Measurements from ENCODE around the gene SORT1. TPM values are rescaled to one million over a fixed set of nuclear protein-coding genes. Genes with fewer than 3 reads are reported as not detected.

The SORT1 gene
- total RNA-seq, 4 donors from 2014 or later, result 92.6 to 136 (median 134) TPM

GRCh38 chr1:109404838-109405237 is 7.1 kb upstream of the SORT1 start:
- Histone ChIP-seq H3K4me3 (no peak overlapping the region), H3K27me3 (no peaks in the 10 kb centered on the region), H3K4me1 (peaks cover 0 to 6% (median 0%) of the 10 kb centered on the region in 4 donors), H3K9me3 (no peaks in the 10 kb centered on the region), H3K27ac (replicated peaks in 1 of 4) (no peak overlapping the region), H3K36me3 (peaks cover 22 to 90% (median 70%) of the 10 kb centered on the region in 4 donors)
- DNase-seq (ENCODE audit: extremely low spot score), result no peak
- intact Hi-C loops (cut with DNase I), result loop anchor here (5.0 to 10.0 kb wide), 3 partner anchors 53 to 300 kb away; no protein-coding TSS in a partner anchor
- 82% methylated on average over 4 of the region's 4 CpGs for WGBS
- TF ChIP-seq POLR2A (IDR thresholded peaks at IDR 0.05; ENCODE audit: low read depth) (no peak), CTCF (IDR thresholded peaks at IDR 0.05) (no peak), POLR2AphosphoS5 (IDR thresholded peaks at IDR 0.05) (no peak), EP300 (IDR thresholded peaks at IDR 0.05) (no peak)

DNA sequence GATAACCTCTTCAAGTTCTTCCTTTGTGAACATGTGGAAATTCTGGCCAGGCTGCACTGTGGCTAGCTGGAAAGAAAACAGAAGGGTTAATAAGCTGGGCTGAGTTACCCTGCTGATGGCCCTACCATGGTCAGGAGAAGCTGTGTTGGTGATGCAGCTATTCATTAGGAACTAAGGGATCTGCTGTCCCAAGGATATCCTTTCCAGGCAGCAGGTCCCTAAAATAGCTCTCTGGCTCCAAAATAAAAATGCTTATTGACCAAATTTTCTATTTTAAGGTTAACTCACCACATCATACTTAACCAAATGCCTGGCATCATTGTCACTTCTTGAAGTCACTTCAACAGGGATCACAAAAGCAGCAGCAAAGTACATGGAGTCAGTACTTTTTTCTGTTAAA is 4.3 kb upstream of the SORT1 start:
- Histone ChIP-seq H3K36me3 (peaks cover 5 to 62% (median 42%) of the 10 kb centered on the region in 4 donors), H3K9me3 (no peaks in the 10 kb centered on the region), H3K27me3 (no peaks in the 10 kb centered on the region), H3K27ac (replicated peaks in 1 of 4) (no peak overlapping the region), H3K4me1 (peaks cover 13 to 15% (median 14%) of the 10 kb centered on the region in 4 donors), H3K4me3 (no peak overlapping the region)
- no peak for TF ChIP-seq POLR2A (IDR thresholded peaks at IDR 0.05; ENCODE audit: low read depth)
- no peak for DNase-seq (ENCODE audit: extremely low spot score)
- intact Hi-C loops (cut with DNase I), result loop anchor here (5.0 to 10.0 kb wide), 3 partner anchors 50 to 297 kb away; no protein-coding TSS in a partner anchor

- TF ChIP-seq EP300 (IDR thresholded peaks at IDR 0.05) (no peak), CTCF (IDR thresholded peaks at IDR 0.05) (no peak), POLR2AphosphoS5 (IDR thresholded peaks at IDR 0.05) (no peak), POLR2A (IDR thresholded peaks at IDR 0.05; ENCODE audit: low read depth) (no peak)
- Histone ChIP-seq H3K27me3 (no peaks in the 10 kb centered on the region), H3K36me3 (peaks cover 5 to 44% (median 30%) of the 10 kb centered on the region in 4 donors), H3K4me3 (no peak overlapping the region), H3K4me1 (peaks cover 28 to 33% (median 30%) of the 10 kb centered on the region in 4 donors), H3K9me3 (no peaks in the 10 kb centered on the region), H3K27ac (replicated peaks in 1 of 4) (no peak overlapping the region)
- no peak for DNase-seq (ENCODE audit: extremely low spot score)
- intact Hi-C loops (cut with DNase I), result loop anchor here (5.0 to 10.0 kb wide), 3 partner anchors 48 to 295 kb away; no protein-coding TSS in a partner anchor
- WGBS, result 93% methylated on average over 3 of the region's 3 CpGs
Observed at GRCh38 chr1:109400035-109400655, 2.4 kb upstream of the SORT1 start.

- Histone ChIP-seq H3K4me3 (no peak overlapping the region), H3K27ac (replicated peaks in 1 of 4) (peak overlapping the region in 3 of 4 donors; percentile 89 to 95 (median 91)), H3K27me3 (no peaks in the 10 kb centered on the region), H3K4me1 (peaks cover 29 to 40% (median 36%) of the 10 kb centered on the region in 4 donors), H3K36me3 (peaks cover 5 to 37% (median 26%) of the 10 kb centered on the region in 4 donors), H3K9me3 (no peaks in the 10 kb centered on the region)
- DNase-seq (ENCODE audit: extremely low spot score), result no peak
- intact Hi-C loops (cut with DNase I), result loop anchor here (2.0 kb wide), 1 partner anchor 123 kb away; no protein-coding TSS in a partner anchor
- TF ChIP-seq POLR2A (IDR thresholded peaks at IDR 0.05; ENCODE audit: low read depth) (no peak), CTCF (IDR thresholded peaks at IDR 0.05) (peak; percentile 66 to 78 (median 73)), EP300 (IDR thresholded peaks at IDR 0.05) (no peak)
- WGBS, result 30% methylated on average over 2 of the region's 2 CpGs
Observed at GRCh38 chr1:109399326-109399957, 1.7 kb upstream of the SORT1 start.
